ENCODE results near the gene MPPED2. TPM values are rescaled to one million over a fixed set of nuclear protein-coding genes. Genes with fewer than 3 reads are reported as not detected.

The MPPED2 gene
- not detected in 2 replicates for total RNA-seq (2013; cell fraction: nucleolus; rRNA removed)
- not detected in 2 replicates for total RNA-seq (2014; rRNA removed)
- not detected in 2 replicates for total RNA-seq (2014; rRNA removed; fragmentation: Illumina TruSeq; extraction: Trizol)
- not detected in 2 replicates for total RNA-seq (2021)
- polyA plus RNA-seq (2011; ENCODE audit: low read depth), result not detected
- polyA plus RNA-seq (2011; rRNA removed), result not detected in 2 replicates
- not detected in 2 replicates for polyA plus RNA-seq (2011; cell fraction: cytosol; rRNA removed)
- polyA plus RNA-seq (2011; cell fraction: nucleus; rRNA removed), result not detected in 2 replicates
- polyA plus RNA-seq (2012), result not detected in 2 replicates
- not detected in 2 replicates for polyA plus RNA-seq (2014; fragmentation: Illumina TruSeq; extraction: Trizol)
- not detected for polyA plus RNA-seq (2014; fragmentation: Nextera tagmentation; extraction: Ambion mirVana)
- polyA plus RNA-seq (2014; rRNA removed), result not detected in 2 replicates
- polyA plus RNA-seq (2016; fragmentation: Nextera tagmentation; extraction: Ambion mirVana), result not detected
- not detected in 2 replicates for polyA minus RNA-seq (2011; rRNA and poly(A)+ RNA removed)
- not detected in 2 replicates for polyA minus RNA-seq (2011; cell fraction: cytosol; rRNA and poly(A)+ RNA removed)
- polyA minus RNA-seq (2011; cell fraction: nucleus; rRNA and poly(A)+ RNA removed), result not detected in 2 replicates
- percentile 1 among the genes with signal in this experiment for Bru-seq, nascent RNA
- BruChase-seq, experiment 1, labeled RNA remaining after a 6-hour chase, result percentile 1 among the genes with signal in this experiment
- percentile 1 among the genes with signal in this experiment for BruChase-seq, experiment 2, labeled RNA remaining after a 2-hour chase
- long read RNA-seq, experiment 1, result 0 reads
- long read RNA-seq, experiment 2, result 0 reads

- H4K20me1 ChIP-seq (ENCODE audit: control insufficient read depth, insufficient read depth), result no peaks in the 10 kb centered on the region
- 14% methylated on average over 32 of the region's 49 CpGs for WGBS (ENCODE audit: insufficient coverage, insufficient replicate concordance, low lambda C conversion rate, missing lambda C conversion rate)
- no peak for FAIRE-seq
- no peaks in the 10 kb centered on the region for H3K9me3 ChIP-seq (replicated peaks; ENCODE audit: control insufficient read depth, insufficient read depth, low read length)
- H2AFZ ChIP-seq (ENCODE audit: control insufficient read depth, low read depth, low read length), result peak within 1 kb of the TSS; percentile 29; the same call in 1 of the 2 replicates
- BruUV-seq (replicated peaks), result no TSS peak
- ChIA-PET SMC1A (ENCODE audit: uncharacterized antibody, unreplicated experiment) (interaction anchor here (0.6 kb wide), 1 partner anchor 9 kb away, joined by 3 read pairs; no protein-coding TSS in a partner anchor), CTCF (no interaction called here), RAD21 (ENCODE audit: unreplicated experiment) (no interaction called here), POLR2A (no interaction called here)
- no peaks in the 10 kb centered on the region for H3K4me1 ChIP-seq (ENCODE audit: control insufficient read depth, insufficient read depth, low read length)
- no peak within 1 kb of the TSS; the same call in 1 of the 2 replicates for H3K4me3 ChIP-seq
- peak; percentile 94 for ATAC-seq
- in situ Hi-C loops (cut with MboI), result no loop called here
- no peaks in the 10 kb centered on the region for H3K79me2 ChIP-seq (ENCODE audit: control insufficient read depth, insufficient read depth, low read length)
- H3K27me3 ChIP-seq (replicated peaks in 1 of 2; ENCODE audit: control insufficient read depth in 2 of 2, insufficient read depth in 2 of 2, low read length in 1 of 2), result peaks cover 4 to 13% of the 10 kb centered on the region in 2 experiments
- peak within 1 kb of the TSS; percentile 31 for H3K4me2 ChIP-seq (ENCODE audit: control insufficient read depth, insufficient read depth)
- TF ChIP-seq EP300 (IDR thresholded peaks at IDR 0.05; ENCODE audit: borderline replicate concordance in 1 of 2, control insufficient read depth in 1 of 2, low read depth in 2 of 2, low read length in 2 of 2), result no peak
- no peak for TF ChIP-seq TARDBP (IDR thresholded peaks at IDR 0.05; ENCODE audit: borderline replicate concordance)
- no peak for TF ChIP-seq CREB1 (IDR thresholded peaks at IDR 0.05; ENCODE audit: low read depth)
- no peak for TF ChIP-seq CBFB (IDR thresholded peaks at IDR 0.05; ENCODE audit: low read depth)
- no peak for TF ChIP-seq SP1 (IDR thresholded peaks at IDR 0.05; ENCODE audit: low read depth, low read length)
- TF ChIP-seq CTCF (IDR thresholded peaks at IDR 0.05 in 2 of 3, conservative IDR thresholded peaks at IDR 0.05 in 1 of 3; ENCODE audit: control insufficient read depth in 2 of 3, extremely low read depth in 1 of 3, insufficient read depth in 1 of 3, low read depth in 3 of 3, low read length in 3 of 3), result peak in 2 of 3 experiments; percentile 8 to 20; a peak in 1 of 6 replicates
- TF ChIP-seq POLR2A (IDR thresholded peaks at IDR 0.05; ENCODE audit: low read depth, low read length), result no peak
- TF ChIP-seq YY1 (IDR thresholded peaks at IDR 0.05; ENCODE audit: low read depth, low read length), result no peak
- 0 out of 2 replicates have a peak, but pooled peaks have one; percentile 57 for TF ChIP-seq NR2F1 (conservative IDR thresholded peaks at IDR 0.05)
- no peak for TF ChIP-seq ELK1 (IDR thresholded peaks at IDR 0.05; ENCODE audit: low read depth, low read length)
- TF ChIP-seq TCF12 (IDR thresholded peaks at IDR 0.05; ENCODE audit: low read depth, low read length), result no peak
- no peak within 1 kb of the TSS for H3K27ac ChIP-seq (ENCODE audit: control insufficient read depth, insufficient read depth)
- H3K9ac ChIP-seq (ENCODE audit: control insufficient read depth, insufficient read depth, low read length), result no peak within 1 kb of the TSS
- no peak for DNase-seq (ENCODE audit: low read depth, low spot score)
- intact Hi-C loops (cut with micrococcal nuclease; ENCODE audit: unreplicated experiment), result no loop called here
- H3K36me3 ChIP-seq (ENCODE audit: control insufficient read depth in 2 of 2, insufficient read depth in 2 of 2, low read length in 1 of 2), result no peaks in the 10 kb centered on the region
These were observed at the start of gene MPPED2 for GRCh38 chr11:30586251-30587144. Gene MPPED2, minus strand, starts transcription at chr11:30586353. Its CDS starts 5,980 bp downstream, at chr11:30580373.

All from GM12878 (cell line).